Duodenal mucosa (tissue), 2 donors: ENCODE measurements around the gene ZNF324B.
A peak's percentile ranks its signal among the peaks of the same experiment; 100 is the strongest.
"Not testable (repeated sequence)": the region's sequence is repeated elsewhere in the genome, so short reads cannot be mapped to it uniquely, and the experiment has no call there.

Experiments used
- H3K27ac ChIP-seq: one replicate; pipeline ENCODE4 v1.7.0; 2013; ENCODE audit warnings: low read depth, low read length
- H3K27me3 ChIP-seq, 2 donors: one replicate each; pipeline ENCODE4 v1.7.0; 2013; ENCODE audit warnings: low read length in 2 of 2, control low read depth in 1 of 2; ENCODE audit not compliant: insufficient read depth in 2 of 2, control insufficient read depth in 1 of 2
- H3K36me3 ChIP-seq, 2 donors: one replicate each; pipeline ENCODE4 v1.7.0; 2013; ENCODE audit warnings: low read length in 2 of 2, control low read depth in 1 of 2; ENCODE audit not compliant: insufficient read depth in 2 of 2, control insufficient read depth in 1 of 2
- H3K4me1 ChIP-seq, 2 donors: one replicate each; pipeline ENCODE4 v1.7.0; 2013; ENCODE audit warnings: low read length in 2 of 2, control low read depth in 1 of 2; ENCODE audit not compliant: insufficient read depth in 2 of 2, control insufficient read depth in 1 of 2
- H3K4me3 ChIP-seq, 2 donors: one replicate each; pipeline ENCODE4 v1.7.0; 2013; ENCODE audit warnings: low read length in 2 of 2, low read depth in 1 of 2
- H3K9ac ChIP-seq, 2 donors: one replicate each; pipeline ENCODE4 v1.7.0; 2013; ENCODE audit warnings: low read length in 2 of 2, low read depth in 1 of 2
- H3K9me3 ChIP-seq, 2 donors: one replicate each; pipeline ENCODE4 v1.7.0; 2013; ENCODE audit warnings: low read length in 2 of 2, control low read depth in 1 of 2; ENCODE audit not compliant: control insufficient read depth in 1 of 2

The ZNF324B gene

GRCh38 chr19:58453743-58454142 lies 2.3 kb downstream of the ZNF324B start:
- Histone ChIP-seq H3K4me3 (no peak overlapping the region), H3K4me1 (peaks cover 5 to 9% of the 10 kb centered on the region in 2 donors), H3K27ac (no peak overlapping the region), H3K9me3 (peaks cover 0 to 11% of the 10 kb centered on the region in 2 donors), H3K27me3 (no peaks in the 10 kb centered on the region), H3K9ac (no peak overlapping the region), H3K36me3 (peaks cover 7 to 20% of the 10 kb centered on the region in 2 donors)

- H3K4me3 ChIP-seq = no peak overlapping the region
- H3K36me3 ChIP-seq = peaks cover 7 to 20% of the 10 kb centered on the region in 2 donors
- no peak overlapping the region for H3K27ac ChIP-seq
- H3K27me3 ChIP-seq = no peaks in the 10 kb centered on the region
- H3K9ac ChIP-seq = no peak overlapping the region
- no peaks in the 10 kb centered on the region for H3K9me3 ChIP-seq
- H3K4me1 ChIP-seq = peaks cover 5 to 9% of the 10 kb centered on the region in 2 donors
Measured at GRCh38 chr19:58455306-58455705, 3.9 kb downstream of the ZNF324B start.

GRCh38 chr19:58456111-58456510 lies 4.7 kb downstream of the ZNF324B start:
- peaks cover under 1 to 4% of the 10 kb centered on the region in 2 donors for H3K4me1 ChIP-seq
- H3K9ac ChIP-seq = no peak overlapping the region
- no peaks in the 10 kb centered on the region for H3K9me3 ChIP-seq
- H3K4me3 ChIP-seq = no peak overlapping the region
- no peak overlapping the region for H3K27ac ChIP-seq
- H3K27me3 ChIP-seq = no peaks in the 10 kb centered on the region
- peaks cover 7 to 20% of the 10 kb centered on the region in 2 donors for H3K36me3 ChIP-seq

- no peak overlapping the region for H3K9ac ChIP-seq
- H3K27ac ChIP-seq = no peak overlapping the region
- H3K4me1 ChIP-seq = no peaks in the 10 kb centered on the region
- H3K36me3 ChIP-seq = peaks cover 3 to 8% of the 10 kb centered on the region in 2 donors
- no peak overlapping the region for H3K4me3 ChIP-seq
- H3K9me3 ChIP-seq = no peaks in the 10 kb centered on the region
- no peaks in the 10 kb centered on the region for H3K27me3 ChIP-seq
Measured at GRCh38 chr19:58460039-58460438, 8.6 kb downstream of the ZNF324B start.

GRCh38 chr19:58466089-58466759 lies 14.8 kb downstream of the ZNF324B start:
- Histone ChIP-seq H3K4me3 (peak overlapping the region; percentile 85 to 88), H3K9me3 (no peaks in the 10 kb centered on the region), H3K4me1 (peaks cover 12 to 14% of the 10 kb centered on the region in 2 donors), H3K27me3 (no peaks in the 10 kb centered on the region), H3K36me3 (peaks cover 0 to 9% of the 10 kb centered on the region in 2 donors), H3K9ac (peak overlapping the region; percentile 15 to 72), H3K27ac (no peak overlapping the region)

- H3K27ac ChIP-seq = peak within 1 kb of the TSS; percentile 50
- H3K36me3 ChIP-seq = peaks cover under 1 to 16% of the 10 kb centered on the region in 2 donors
- no peaks in the 10 kb centered on the region for H3K9me3 ChIP-seq
- H3K4me1 ChIP-seq = peaks cover 12 to 14% of the 10 kb centered on the region in 2 donors
- peak within 1 kb of the TSS; percentile 85 to 88 for H3K4me3 ChIP-seq
- peak within 1 kb of the TSS; percentile 65 to 72 for H3K9ac ChIP-seq
- no peaks in the 10 kb centered on the region for H3K27me3 ChIP-seq
Measured at GRCh38 chr19:58466760-58467589, 15.6 kb downstream of the ZNF324B start, which contains the start of gene ZNF324. Gene ZNF324, plus strand, starts transcription at chr19:58467080. Its CDS starts 2,106 bp downstream, at chr19:58469186.

GRCh38 chr19:58468216-58468839 lies 16.9 kb downstream of the ZNF324B start:
- Histone ChIP-seq H3K9me3 (no peaks in the 10 kb centered on the region), H3K4me3 (peak overlapping the region; percentile 6 to 15), H3K36me3 (peaks cover 5 to 26% of the 10 kb centered on the region in 2 donors), H3K9ac (no peak overlapping the region), H3K27ac (no peak overlapping the region), H3K27me3 (no peaks in the 10 kb centered on the region), H3K4me1 (peaks cover 12 to 14% of the 10 kb centered on the region in 2 donors)

GRCh38 chr19:58469241-58470013 lies 18.0 kb downstream of the ZNF324B start:
- H3K4me3 ChIP-seq = no peak overlapping the region
- no peak overlapping the region for H3K9ac ChIP-seq
- H3K9me3 ChIP-seq = no peaks in the 10 kb centered on the region
- H3K27ac ChIP-seq = no peak overlapping the region
- peaks cover 12 to 14% of the 10 kb centered on the region in 2 donors for H3K4me1 ChIP-seq
- H3K27me3 ChIP-seq = no peaks in the 10 kb centered on the region
- H3K36me3 ChIP-seq = peaks cover 5 to 26% of the 10 kb centered on the region in 2 donors

GRCh38 chr19:58470837-58471543 lies 19.6 kb downstream of the ZNF324B start:
- H3K4me3 ChIP-seq, H3K27ac ChIP-seq, H3K9ac ChIP-seq, H3K9me3 ChIP-seq, H3K27me3 ChIP-seq: not testable (repeated sequence)
- peaks cover 19 to 20% of the 10 kb centered on the region in 2 donors for H3K4me1 ChIP-seq
- H3K36me3 ChIP-seq = peaks cover 5 to 26% of the 10 kb centered on the region in 2 donors
